Measurements from ENCODE around the gene EN1. TPM values are rescaled to one million over a fixed set of nuclear protein-coding genes. Genes with fewer than 3 reads are reported as not detected.

EN1 gene
- polyA plus RNA-seq, 3 donors: not detected

- Histone ChIP-seq H3K4me2 (replicated peaks; ENCODE audit: extremely low read depth, low read length, poor library complexity, severe bottlenecking) (no peak overlapping the region), H3K36me3 (replicated peaks in 1 of 2; ENCODE audit: control insufficient read depth in 1 of 2, insufficient read depth in 2 of 2, low read length in 2 of 2) (no peaks in the 10 kb centered on the region), H3K4me3 (replicated peaks in 1 of 3; ENCODE audit: low read depth in 2 of 3, low read length in 3 of 3) (no peak overlapping the region), H3K9me3 (replicated peaks in 1 of 2; ENCODE audit: control insufficient read depth in 1 of 2, insufficient read depth in 1 of 2, low read length in 2 of 2) (peaks cover 4 to 58% of the 10 kb centered on the region in 2 donors), H3K79me2 (ENCODE audit: insufficient read depth, low read length) (no peaks in the 10 kb centered on the region), H3K4me1 (ENCODE audit: control insufficient read depth in 1 of 2, insufficient read depth in 2 of 2, low read length in 2 of 2) (peaks cover 4 to 6% of the 10 kb centered on the region in 2 donors), H3K9ac (ENCODE audit: insufficient read depth, low read length, poor library complexity, severe bottlenecking) (no peak overlapping the region), H3K27me3 (ENCODE audit: control insufficient read depth in 2 of 2, insufficient read depth in 2 of 2, low read length in 2 of 2) (peaks cover 73 to 95% of the 10 kb centered on the region in 2 donors), H2AFZ (ENCODE audit: insufficient read depth, low read depth, low read length, poor library complexity, severe bottlenecking) (no peak overlapping the region), H4K20me1 (ENCODE audit: insufficient read depth, low read length) (no peaks in the 10 kb centered on the region), H3K27ac (ENCODE audit: low read depth in 1 of 2, low read length in 2 of 2) (no peak overlapping the region)
- Mint-ChIP-seq H3K4me1 (peaks cover 34% of the 10 kb centered on the region), H3K4me3 (peak overlapping the region in 1 of 2 donors; percentile 80), H3K9me3 (peaks cover 0 to 26% (median 19%) of the 10 kb centered on the region in 7 donors), H3K27me3 (ENCODE audit: low read depth in 3 of 3) (peaks cover 89 to 95% (median 92%) of the 10 kb centered on the region in 3 donors), H3K27ac (peak overlapping the region in 1 of 7 donors; percentile 76), H3K36me3 (peaks cover 2 to 11% of the 10 kb centered on the region in 2 donors)
- no peak for DNase-seq
- intact Hi-C loops (cut with micrococcal nuclease): no loop called here
- 8% methylated on average over 42 of the region's 47 CpGs for WGBS (ENCODE audit: insufficient coverage)
- TF ChIP-seq, protein P1, sequence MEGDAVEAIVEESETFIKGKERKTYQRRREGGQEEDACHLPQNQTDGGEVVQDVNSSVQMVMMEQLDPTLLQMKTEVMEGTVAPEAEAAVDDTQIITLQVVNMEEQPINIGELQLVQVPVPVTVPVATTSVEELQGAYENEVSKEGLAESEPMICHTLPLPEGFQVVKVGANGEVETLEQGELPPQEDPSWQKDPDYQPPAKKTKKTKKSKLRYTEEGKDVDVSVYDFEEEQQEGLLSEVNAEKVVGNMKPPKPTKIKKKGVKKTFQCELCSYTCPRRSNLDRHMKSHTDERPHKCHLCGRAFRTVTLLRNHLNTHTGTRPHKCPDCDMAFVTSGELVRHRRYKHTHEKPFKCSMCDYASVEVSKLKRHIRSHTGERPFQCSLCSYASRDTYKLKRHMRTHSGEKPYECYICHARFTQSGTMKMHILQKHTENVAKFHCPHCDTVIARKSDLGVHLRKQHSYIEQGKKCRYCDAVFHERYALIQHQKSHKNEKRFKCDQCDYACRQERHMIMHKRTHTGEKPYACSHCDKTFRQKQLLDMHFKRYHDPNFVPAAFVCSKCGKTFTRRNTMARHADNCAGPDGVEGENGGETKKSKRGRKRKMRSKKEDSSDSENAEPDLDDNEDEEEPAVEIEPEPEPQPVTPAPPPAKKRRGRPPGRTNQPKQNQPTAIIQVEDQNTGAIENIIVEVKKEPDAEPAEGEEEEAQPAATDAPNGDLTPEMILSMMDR (IDR thresholded peaks at IDR 0.05): no peak
Measured at GRCh38 chr2:118845522-118846441, 1.7 kb downstream of the EN1 start.

GRCh38 chr2:118845005-118845521 lies 2.4 kb downstream of the EN1 start:
- Histone ChIP-seq H3K79me2 (ENCODE audit: insufficient read depth, low read length) (no peaks in the 10 kb centered on the region), H3K9me3 (replicated peaks in 1 of 2; ENCODE audit: control insufficient read depth in 1 of 2, insufficient read depth in 1 of 2, low read length in 2 of 2) (peaks cover 4 to 58% of the 10 kb centered on the region in 2 donors), H3K27me3 (ENCODE audit: control insufficient read depth in 2 of 2, insufficient read depth in 2 of 2, low read length in 2 of 2) (peaks cover 73 to 95% of the 10 kb centered on the region in 2 donors), H3K36me3 (replicated peaks in 1 of 2; ENCODE audit: control insufficient read depth in 1 of 2, insufficient read depth in 2 of 2, low read length in 2 of 2) (no peaks in the 10 kb centered on the region), H2AFZ (ENCODE audit: insufficient read depth, low read depth, low read length, poor library complexity, severe bottlenecking) (no peak overlapping the region), H3K4me1 (ENCODE audit: control insufficient read depth in 1 of 2, insufficient read depth in 2 of 2, low read length in 2 of 2) (peaks cover 4 to 6% of the 10 kb centered on the region in 2 donors), H3K27ac (ENCODE audit: low read depth in 1 of 2, low read length in 2 of 2) (no peak overlapping the region), H3K4me2 (replicated peaks; ENCODE audit: extremely low read depth, low read length, poor library complexity, severe bottlenecking) (no peak overlapping the region), H4K20me1 (ENCODE audit: insufficient read depth, low read length) (no peaks in the 10 kb centered on the region), H3K9ac (ENCODE audit: insufficient read depth, low read length, poor library complexity, severe bottlenecking) (no peak overlapping the region), H3K4me3 (replicated peaks in 1 of 3; ENCODE audit: low read depth in 2 of 3, low read length in 3 of 3) (no peak overlapping the region)
- peaks cover 34% of the 10 kb centered on the region for H3K4me1 Mint-ChIP-seq
- no peak for DNase-seq
- peaks cover 89 to 95% (median 92%) of the 10 kb centered on the region in 3 donors for H3K27me3 Mint-ChIP-seq (ENCODE audit: low read depth in 3 of 3)
- H3K36me3 Mint-ChIP-seq: peaks cover 2 to 11% of the 10 kb centered on the region in 2 donors
- TF ChIP-seq, protein P1 (IDR thresholded peaks at IDR 0.05): no peak
- intact Hi-C loops (cut with micrococcal nuclease): no loop called here
- H3K9me3 Mint-ChIP-seq: peaks cover 0 to 24% (median 18%) of the 10 kb centered on the region in 7 donors
- peak overlapping the region in 1 of 7 donors; percentile 32 for H3K27ac Mint-ChIP-seq
- H3K4me3 Mint-ChIP-seq: peak overlapping the region in 1 of 2 donors; percentile 80
- WGBS (ENCODE audit: insufficient coverage): 5% methylated on average over 39 of the region's 43 CpGs

Measured in CD14-positive monocyte (primary cell).